ENCODE data around the gene APOO. TPM values are rescaled to one million over a fixed set of nuclear protein-coding genes. Genes with fewer than 3 reads are reported as not detected.

Gene APOO
- total and polyA plus RNA-seq, 2 experiments from 2014 or later = 32.8 to 72.4 TPM

DNA sequence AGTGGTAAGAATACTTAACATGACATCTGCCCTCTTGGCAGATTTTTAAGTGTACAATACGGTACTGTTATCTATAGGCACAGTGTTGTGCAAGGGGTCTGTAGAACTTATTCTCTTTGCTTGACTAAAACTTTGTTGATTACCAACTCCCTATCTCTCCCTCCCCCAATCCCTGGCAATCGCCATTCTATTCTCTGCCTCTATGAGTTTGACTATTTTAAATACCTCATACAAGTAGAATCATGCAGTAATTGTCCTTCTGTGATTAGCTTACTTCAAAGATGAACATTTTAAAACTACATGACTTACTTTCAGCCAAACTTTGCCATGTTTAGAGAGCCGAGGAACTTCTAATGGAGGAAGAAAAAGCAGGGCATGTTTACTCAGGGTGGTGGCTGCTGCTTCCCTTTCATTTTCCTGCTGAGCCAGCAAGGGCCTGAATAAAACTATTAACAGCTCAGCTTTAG, 62.4 kb downstream of the APOO start:
- no peak overlapping the region for H3K4me3 ChIP-seq
- Mint-ChIP-seq H3K9me3 (no peaks in the 10 kb centered on the region), H3K27ac (peak overlapping the region; percentile 82), H3K4me3 (no peak overlapping the region), H3K4me1 (peaks cover 21% of the 10 kb centered on the region), H3K27me3 (ENCODE audit: insufficient read depth, low read depth, poor library complexity) (no peaks in the 10 kb centered on the region), H3K36me3 (ENCODE audit: low read depth) (peaks cover 3% of the 10 kb centered on the region; the same call in 1 of the 3 replicates)
- ATAC-seq (peak; percentile 29; the same call in 1 of the 3 replicates), DNase-seq (ENCODE audit: low spot score) (no peak)
- H2AFZ ChIP-seq = no peak overlapping the region
- 0 out of 2 replicates have a peak overlapping the region, but pooled peaks have one; percentile 38 for H3K4me2 ChIP-seq
- no peak for TF ChIP-seq NANOG (IDR thresholded peaks at IDR 0.05; ENCODE audit: borderline replicate concordance)
- TF ChIP-seq EZH2phosphoT487 (IDR thresholded peaks at IDR 0.05; ENCODE audit: unreplicated experiment) = no peak
- no peak for TF ChIP-seq ZNF114 (CRISPR knock-in tag; IDR thresholded peaks at IDR 0.05)
- no peaks in the 10 kb centered on the region for H4K20me1 ChIP-seq (replicated peaks; ENCODE audit: insufficient read depth)
- H3K79me2 ChIP-seq (replicated peaks; ENCODE audit: insufficient read depth) = no peaks in the 10 kb centered on the region
- no peaks in the 10 kb centered on the region for H3K36me3 ChIP-seq (ENCODE audit: insufficient read depth)
- no peaks in the 10 kb centered on the region for H3K9me2 ChIP-seq (ENCODE audit: insufficient read depth)
- no peaks in the 10 kb centered on the region for H3K27me3 ChIP-seq (ENCODE audit: insufficient read depth)
- H3F3A ChIP-seq (replicated peaks; ENCODE audit: low read depth) = no peaks in the 10 kb centered on the region
- H3K27ac ChIP-seq (ENCODE audit: low read depth) = no peak overlapping the region
- peaks cover 3% of the 10 kb centered on the region; the same call in 1 of the 2 replicates for H3K4me1 ChIP-seq (ENCODE audit: insufficient read depth)

DNA sequence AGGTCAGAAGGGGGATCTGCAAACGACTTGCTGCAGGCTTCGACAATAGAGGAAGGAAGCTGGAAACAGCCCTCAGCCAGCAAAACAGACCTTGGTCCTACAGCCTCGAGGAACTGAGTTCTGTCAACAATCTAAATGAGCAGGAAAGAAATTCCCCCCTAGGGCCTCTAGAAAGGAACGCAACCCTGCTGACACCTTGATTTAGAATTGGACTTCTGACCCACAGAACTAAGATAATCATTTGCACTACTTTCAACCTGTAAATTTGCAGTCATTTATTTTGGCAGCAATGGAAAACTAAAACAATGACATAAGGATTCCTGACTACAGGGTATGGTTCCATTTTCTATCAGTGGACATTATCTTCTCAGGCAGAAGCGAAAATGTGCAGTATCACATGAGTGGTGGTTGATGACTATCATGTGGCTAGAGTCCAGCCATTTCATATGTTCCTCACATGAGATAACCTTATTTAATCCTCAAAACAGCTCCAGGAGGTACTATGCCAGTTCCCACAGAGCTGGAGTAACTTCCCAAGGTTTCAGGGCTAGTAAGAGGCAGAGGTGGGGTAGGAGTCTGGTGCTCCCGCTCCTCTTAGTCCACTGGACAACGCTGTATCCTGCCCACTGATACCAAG, 63.1 kb downstream of the APOO start:
- Histone ChIP-seq H2AFZ (no peak overlapping the region), H3K27ac (ENCODE audit: low read depth) (no peak overlapping the region), H3K4me3 (no peak overlapping the region), H3K36me3 (ENCODE audit: insufficient read depth) (no peaks in the 10 kb centered on the region), H3K4me2 (no peak overlapping the region), H3F3A (replicated peaks; ENCODE audit: low read depth) (no peaks in the 10 kb centered on the region), H4K20me1 (replicated peaks; ENCODE audit: insufficient read depth) (no peaks in the 10 kb centered on the region), H3K79me2 (replicated peaks; ENCODE audit: insufficient read depth) (no peaks in the 10 kb centered on the region), H3K27me3 (ENCODE audit: insufficient read depth) (no peaks in the 10 kb centered on the region), H3K9me2 (ENCODE audit: insufficient read depth) (no peaks in the 10 kb centered on the region), H3K4me1 (ENCODE audit: insufficient read depth) (peaks cover 3% of the 10 kb centered on the region; the same call in 1 of the 2 replicates)
- H3K4me3 Mint-ChIP-seq = no peak overlapping the region
- DNase-seq (ENCODE audit: low spot score) (no peak), ATAC-seq (no peak)
- H3K4me1 Mint-ChIP-seq = peaks cover 24% of the 10 kb centered on the region
- TF ChIP-seq, protein P1, sequence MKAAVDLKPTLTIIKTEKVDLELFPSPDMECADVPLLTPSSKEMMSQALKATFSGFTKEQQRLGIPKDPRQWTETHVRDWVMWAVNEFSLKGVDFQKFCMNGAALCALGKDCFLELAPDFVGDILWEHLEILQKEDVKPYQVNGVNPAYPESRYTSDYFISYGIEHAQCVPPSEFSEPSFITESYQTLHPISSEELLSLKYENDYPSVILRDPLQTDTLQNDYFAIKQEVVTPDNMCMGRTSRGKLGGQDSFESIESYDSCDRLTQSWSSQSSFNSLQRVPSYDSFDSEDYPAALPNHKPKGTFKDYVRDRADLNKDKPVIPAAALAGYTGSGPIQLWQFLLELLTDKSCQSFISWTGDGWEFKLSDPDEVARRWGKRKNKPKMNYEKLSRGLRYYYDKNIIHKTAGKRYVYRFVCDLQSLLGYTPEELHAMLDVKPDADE (IDR thresholded peaks at IDR 0.05) = no peak
- TF ChIP-seq EZH2 (IDR thresholded peaks at IDR 0.05; ENCODE audit: low read depth, unreplicated experiment) (no peak), CREB1 (CRISPR knock-in tag; IDR thresholded peaks at IDR 0.05; ENCODE audit: low read depth) (no peak)
- H3K9me3 Mint-ChIP-seq = no peaks in the 10 kb centered on the region
- no peaks in the 10 kb centered on the region for H3K27me3 Mint-ChIP-seq (ENCODE audit: insufficient read depth, low read depth, poor library complexity)
- H3K36me3 Mint-ChIP-seq (ENCODE audit: low read depth) = peaks cover 3% of the 10 kb centered on the region; the same call in 1 of the 3 replicates
- H3K27ac Mint-ChIP-seq = no peak overlapping the region

DNA sequence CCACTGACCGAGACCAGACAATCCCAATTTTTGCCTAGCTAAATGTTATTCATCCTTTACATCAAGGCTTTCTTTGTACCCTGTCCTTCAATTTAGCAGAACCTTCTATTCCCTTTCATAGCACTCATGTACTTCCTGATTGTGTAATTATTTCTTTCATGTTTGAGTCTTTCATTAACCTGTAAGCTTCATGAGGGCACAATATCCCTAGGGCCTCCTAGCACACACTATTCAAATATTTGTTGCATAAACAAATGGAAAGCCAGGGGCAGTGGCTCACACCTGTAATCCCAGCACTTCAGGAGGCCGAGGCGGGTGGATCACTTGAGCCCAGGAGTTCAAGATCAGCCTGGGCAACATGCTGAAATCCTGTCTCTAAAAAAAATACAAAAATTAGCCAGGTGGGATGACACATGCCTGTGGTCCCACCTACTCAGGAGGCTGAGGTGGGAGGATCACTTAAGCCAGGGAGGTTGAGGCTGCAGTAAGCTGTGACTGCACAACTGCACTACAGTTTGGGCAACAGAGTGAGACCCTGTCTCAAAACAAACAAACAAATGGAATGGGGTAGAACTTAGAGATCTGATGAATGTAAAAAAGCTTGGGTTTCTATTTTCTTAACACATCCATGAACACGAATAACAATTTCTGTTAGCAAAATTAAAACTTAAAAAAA, 65.8 kb downstream of the APOO start:
- Histone ChIP-seq H2AFZ (no peak overlapping the region), H3K36me3 (ENCODE audit: insufficient read depth) (no peaks in the 10 kb centered on the region), H3K27me3 (ENCODE audit: insufficient read depth) (no peaks in the 10 kb centered on the region), H3K79me2 (replicated peaks; ENCODE audit: insufficient read depth) (no peaks in the 10 kb centered on the region), H3K27ac (ENCODE audit: low read depth) (no peak overlapping the region), H4K20me1 (replicated peaks; ENCODE audit: insufficient read depth) (no peaks in the 10 kb centered on the region), H3F3A (replicated peaks; ENCODE audit: low read depth) (no peaks in the 10 kb centered on the region), H3K4me3 (no peak overlapping the region), H3K4me2 (no peak overlapping the region), H3K9me2 (ENCODE audit: insufficient read depth) (no peaks in the 10 kb centered on the region), H3K4me1 (ENCODE audit: insufficient read depth) (peaks cover 3% of the 10 kb centered on the region; the same call in 1 of the 2 replicates)
- H3K4me1 Mint-ChIP-seq = peaks cover 24% of the 10 kb centered on the region
- peak overlapping the region; percentile 56; the same call in 1 of the 2 replicates for H3K27ac Mint-ChIP-seq
- no peaks in the 10 kb centered on the region for H3K36me3 Mint-ChIP-seq (ENCODE audit: low read depth)
- H3K27me3 Mint-ChIP-seq (ENCODE audit: insufficient read depth, low read depth, poor library complexity) = no peaks in the 10 kb centered on the region
- no peak for DNase-seq (ENCODE audit: low spot score)
- no peak for ATAC-seq
- H3K9me3 Mint-ChIP-seq = no peaks in the 10 kb centered on the region
- no peak overlapping the region for H3K4me3 Mint-ChIP-seq
- TF ChIP-seq ZNF331 (CRISPR knock-in tag; IDR thresholded peaks at IDR 0.05; ENCODE audit: low read depth) (no peak), CREB1 (CRISPR knock-in tag; IDR thresholded peaks at IDR 0.05; ENCODE audit: low read depth) (no peak), POLR2AphosphoS5 (IDR thresholded peaks at IDR 0.05; ENCODE audit: low read depth) (no peak), NANOG (IDR thresholded peaks at IDR 0.05; ENCODE audit: borderline replicate concordance) (no peak), JUNB (IDR thresholded peaks at IDR 0.05; ENCODE audit: unreplicated experiment) (no peak), ZNF114 (CRISPR knock-in tag; IDR thresholded peaks at IDR 0.05) (no peak), STAT1 (IDR thresholded peaks at IDR 0.05; ENCODE audit: unreplicated experiment) (no peak)
- TF ChIP-seq, protein P2, sequence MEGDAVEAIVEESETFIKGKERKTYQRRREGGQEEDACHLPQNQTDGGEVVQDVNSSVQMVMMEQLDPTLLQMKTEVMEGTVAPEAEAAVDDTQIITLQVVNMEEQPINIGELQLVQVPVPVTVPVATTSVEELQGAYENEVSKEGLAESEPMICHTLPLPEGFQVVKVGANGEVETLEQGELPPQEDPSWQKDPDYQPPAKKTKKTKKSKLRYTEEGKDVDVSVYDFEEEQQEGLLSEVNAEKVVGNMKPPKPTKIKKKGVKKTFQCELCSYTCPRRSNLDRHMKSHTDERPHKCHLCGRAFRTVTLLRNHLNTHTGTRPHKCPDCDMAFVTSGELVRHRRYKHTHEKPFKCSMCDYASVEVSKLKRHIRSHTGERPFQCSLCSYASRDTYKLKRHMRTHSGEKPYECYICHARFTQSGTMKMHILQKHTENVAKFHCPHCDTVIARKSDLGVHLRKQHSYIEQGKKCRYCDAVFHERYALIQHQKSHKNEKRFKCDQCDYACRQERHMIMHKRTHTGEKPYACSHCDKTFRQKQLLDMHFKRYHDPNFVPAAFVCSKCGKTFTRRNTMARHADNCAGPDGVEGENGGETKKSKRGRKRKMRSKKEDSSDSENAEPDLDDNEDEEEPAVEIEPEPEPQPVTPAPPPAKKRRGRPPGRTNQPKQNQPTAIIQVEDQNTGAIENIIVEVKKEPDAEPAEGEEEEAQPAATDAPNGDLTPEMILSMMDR (conservative IDR thresholded peaks at IDR 0.05; ENCODE audit: low read depth in 2 of 2) = no peak
- TF ChIP-seq, protein P1 (IDR thresholded peaks at IDR 0.05) = no peak
